ENCODE measurements around the gene EMD. TPM values are rescaled to one million over a fixed set of nuclear protein-coding genes. Genes with fewer than 3 reads are reported as not detected.

EMD gene
- total RNA-seq, 1 experiment from 2014 or later, result 115 TPM

- Histone ChIP-seq H3K27ac (ENCODE audit: insufficient read length, low read depth, low read length) (no peak overlapping the region), H4K5ac (ENCODE audit: insufficient read length, low read depth, low read length) (no peak overlapping the region), H3K79me2 (ENCODE audit: insufficient read depth, low read length) (no peaks in the 10 kb centered on the region), H2BK15ac (ENCODE audit: low read depth, low read length) (no peak overlapping the region), H2AFZ (ENCODE audit: low read length) (no peak overlapping the region), H3K4me1 (ENCODE audit: insufficient read depth, low read length) (no peaks in the 10 kb centered on the region), H2AK5ac (ENCODE audit: insufficient read length, low read length) (no peak overlapping the region), H3K4ac (ENCODE audit: low read depth, low read length) (no peak overlapping the region), H3K56ac (ENCODE audit: insufficient read length, low read depth, low read length) (no peak overlapping the region), H3K27me3 (ENCODE audit: insufficient read depth, low read length) (no peaks in the 10 kb centered on the region), H2BK5ac (ENCODE audit: insufficient read length, low read length) (no peak overlapping the region), H2BK20ac (ENCODE audit: low read depth, low read length, poor library complexity, severe bottlenecking) (no peak overlapping the region), H2BK120ac (ENCODE audit: low read depth, low read length, poor library complexity, severe bottlenecking) (no peak overlapping the region), H3T11ph (ENCODE audit: low read length) (no peak overlapping the region), H4K8ac (replicated peaks; ENCODE audit: insufficient read length, low read depth, low read length) (no peak overlapping the region), H3K9me3 (ENCODE audit: control insufficient read depth, low read depth, low read length) (peaks cover 43% of the 10 kb centered on the region), H2BK12ac (ENCODE audit: insufficient read length, low read depth, low read length) (no peak overlapping the region), H3K18ac (ENCODE audit: insufficient read length, low read depth, low read length) (no peak overlapping the region), H3K4me2 (ENCODE audit: insufficient read depth, insufficient read length, low read length) (no peak overlapping the region), H3K23me2 (ENCODE audit: insufficient read length, low read depth, low read length, poor library complexity, severe bottlenecking) (peaks cover 1% of the 10 kb centered on the region), H3K14ac (ENCODE audit: insufficient read depth, low read length) (no peak overlapping the region), H3K23ac (ENCODE audit: insufficient read length, low read depth, low read length) (no peak overlapping the region), H3K79me1 (ENCODE audit: insufficient read depth, low read depth, low read length, poor library complexity, severe bottlenecking) (no peaks in the 10 kb centered on the region), H4K91ac (ENCODE audit: insufficient read length, low read depth, low read length) (no peak overlapping the region), H4K20me1 (ENCODE audit: control insufficient read depth, insufficient read depth, insufficient read length) (no peaks in the 10 kb centered on the region), H3K9ac (ENCODE audit: extremely low read depth, insufficient read length, low read length) (no peak overlapping the region)
- Mint-ChIP-seq H3K4me1 (no peaks in the 10 kb centered on the region), H3K36me3 (ENCODE audit: insufficient read depth in 1 of 3, low read depth in 3 of 3) (peaks cover 14 to 36% (median 21%) of the 10 kb centered on the region in 3 experiments), H3K9me3 (peaks cover 56 to 68% of the 10 kb centered on the region in 2 experiments), H3K4me3 (no peak overlapping the region), H3K27me3 (ENCODE audit: low read depth) (no peaks in the 10 kb centered on the region), H3K27ac (no peak overlapping the region; a peak in 1 of 7 replicates)
- TF ChIP-seq CTCF (conservative IDR thresholded peaks at IDR 0.05), result no peak
- no peak for DNase-seq
- WGBS (ENCODE audit: extremely low coverage, insufficient read length, low lambda C conversion rate), result no CpG with 5 or more reads among the region's 7 CpGs
These were observed 38.1 kb downstream of the EMD start for GRCh38 chrX:154417157-154417556.
